Transverse colon (tissue), 4 donors: ENCODE data around the gene OR10A4. TPM values are rescaled to one million over a fixed set of nuclear protein-coding genes. Genes with fewer than 3 reads are reported as not detected.
A peak's percentile ranks its signal among the peaks of the same experiment; 100 is the strongest.

ENCODE experiments used
- DNase-seq: peaks from one replicate; pipeline ENCODE4 v3.0.0-alpha.2; 2019
- H3K27ac ChIP-seq, 4 donors: fragments of 200-600 bp; sonication (generic); 2 replicates each; pipeline ENCODE4 v1.5.1; 2016 to 2018; ENCODE audit warnings: inconsistent platforms in 4 of 4
- H3K27me3 ChIP-seq: fragments of 200-600 bp; sonication (generic); 2 replicates; pipeline ENCODE4 v1.5.1; 2017; ENCODE audit warnings: inconsistent platforms
- H3K36me3 ChIP-seq, 4 donors: fragments of 200-600 bp; sonication (generic); 2 replicates each; pipeline ENCODE4 v1.5.1; 2017 to 2019; ENCODE audit warnings: inconsistent platforms in 4 of 4
- H3K4me1 ChIP-seq, 4 donors: fragments of 200-600 bp; sonication (generic); 2 replicates each; pipeline ENCODE4 v1.5.1; 2017 to 2020; ENCODE audit warnings: inconsistent platforms in 4 of 4
- H3K4me3 ChIP-seq, 4 donors: fragments of 200-600 bp; sonication (generic); 1 replicate in 1 of 4; 2 replicates in 3 of 4; pipeline versions ENCODE4 v1.5.1 to v1.6.1; 2017 to 2019; ENCODE audit warnings: inconsistent platforms in 4 of 4
- H3K9me3 ChIP-seq, 2 donors: fragments of 200-600 bp; sonication (generic); 2 replicates each; pipeline ENCODE4 v1.5.1; 2017 to 2019; ENCODE audit warnings: inconsistent platforms in 2 of 2
- CTCF ChIP-seq, 5 experiments: fragments of 200-600 bp in 3 of 5; fragments of 450-650 bp in 2 of 5; sonication (generic) in 3 of 5; IDR thresholded peaks; 1 replicate in 2 of 5; 2 replicates in 3 of 5; pipeline ENCODE4 v1.5.1; 2016 to 2017; ENCODE audit warnings: antibody characterized with exemption in 5 of 5, inconsistent platforms in 3 of 5, mild to moderate bottlenecking in 2 of 5, moderate library complexity in 1 of 5
- EP300 ChIP-seq: sonication (generic); formaldehyde crosslinking; IDR thresholded peaks from one replicate; pipeline ENCODE4 v1.6.1; 2017; ENCODE audit warnings: antibody characterized with exemption, low read depth
- POLR2A ChIP-seq: fragments of 450-650 bp; IDR thresholded peaks from one replicate; pipeline ENCODE4 v1.6.1; 2016; ENCODE audit warnings: antibody characterized with exemption, mild to moderate bottlenecking, moderate library complexity
- POLR2AphosphoS5 ChIP-seq, 3 donors: sonication (generic); formaldehyde crosslinking; IDR thresholded peaks; one replicate each; pipeline ENCODE4 v1.6.1; 2016; ENCODE audit warnings: antibody characterized with exemption in 3 of 3
- WGBS, 2 donors: methylation state at CpG; one replicate each; pipeline ENCODE4 v1.1.5; 2018; ENCODE audit warnings: low coverage in 1 of 2; 5-methylcytosine and 5-hydroxymethylcytosine counted together
- in situ Hi-C, 4 donors: fragments of 200-750 bp; cut with MboI; loops; one replicate each; pipeline versions ENCODE4 v1.15.0 to v1.15.1; 2017; ENCODE audit warnings: low sequenced_read_pairs in 3 of 4, low pct_ligation_motif_present in 1 of 4, low pct_unique_long_range_greater_than_20kb in 1 of 4
- intact Hi-C: fragments of 100-400 bp; cut with DNase I; formaldehyde crosslinking; loops from one replicate; pipeline ENCODE4 v1.15.1; 2023; ENCODE audit warnings: low total_unique reads
- total RNA-seq, 4 donors: library from RNA; depleted of rRNA; stranded (reverse); fragments of >200 nt; gene quantifications; one replicate each; pipeline ENCODE4 v1.1.0, GENCODE V29; 2016

The OR10A4 gene
- total RNA-seq, 4 donors from 2014 or later: not detected

- no peaks in the 10 kb centered on the region for H3K27me3 ChIP-seq
- in situ Hi-C loops: no loop called here
- H3K27ac ChIP-seq: no peak overlapping the region
- 73 to 75% methylated on average over 1 of the region's 1 CpG for WGBS, 2 donors
- no peaks in the 10 kb centered on the region for H3K36me3 ChIP-seq
- no peak for DNase-seq
- no peaks in the 10 kb centered on the region for H3K4me1 ChIP-seq
- intact Hi-C loops: no loop called here
- H3K4me3 ChIP-seq: no peak overlapping the region
- TF ChIP-seq EP300 (no peak), CTCF (IDR thresholded peaks at IDR 0.05) (no peak), POLR2AphosphoS5 (IDR thresholded peaks at IDR 0.05) (no peak), POLR2A (no peak)
- H3K9me3 ChIP-seq: no peaks in the 10 kb centered on the region
Measured at GRCh38 chr11:6864438-6864837, 12.0 kb upstream of the OR10A4 start.

- no peaks in the 10 kb centered on the region for H3K9me3 ChIP-seq
- TF ChIP-seq POLR2A: no peak
- TF ChIP-seq EP300: no peak
- TF ChIP-seq POLR2AphosphoS5 (IDR thresholded peaks at IDR 0.05): no peak
- TF ChIP-seq CTCF (IDR thresholded peaks at IDR 0.05): no peak
- no peak overlapping the region for H3K27ac ChIP-seq
- no peaks in the 10 kb centered on the region for H3K27me3 ChIP-seq
- intact Hi-C loops: no loop called here
- no peaks in the 10 kb centered on the region for H3K36me3 ChIP-seq
- 88 to 100% methylated on average over 1 of the region's 1 CpG for WGBS, 2 donors
- in situ Hi-C loops: no loop called here
- no peaks in the 10 kb centered on the region for H3K4me1 ChIP-seq
- H3K4me3 ChIP-seq: no peak overlapping the region
- no peak for DNase-seq
Measured at GRCh38 chr11:6871278-6871677, 5.1 kb upstream of the OR10A4 start.

GRCh38 chr11:6875761-6876160 is 664 bp upstream of the OR10A4 start:
- Histone ChIP-seq H3K4me3 (no peak overlapping the region), H3K36me3 (no peaks in the 10 kb centered on the region), H3K4me1 (no peaks in the 10 kb centered on the region), H3K27me3 (no peaks in the 10 kb centered on the region), H3K9me3 (no peaks in the 10 kb centered on the region), H3K27ac (no peak overlapping the region)
- intact Hi-C loops (no loop called here), in situ Hi-C loops (no loop called here)
- DNase-seq: no peak
- TF ChIP-seq POLR2AphosphoS5 (IDR thresholded peaks at IDR 0.05): no peak
- TF ChIP-seq CTCF (IDR thresholded peaks at IDR 0.05): no peak
- no peak for TF ChIP-seq EP300
- no peak for TF ChIP-seq POLR2A
- WGBS, 2 donors: 86 to 91% methylated on average over 1 to 2 of the region's 2 CpGs

GRCh38 chr11:6876914-6877313 is 489 bp downstream of the OR10A4 start:
- no peaks in the 10 kb centered on the region for H3K27me3 ChIP-seq
- in situ Hi-C loops: no loop called here
- H3K27ac ChIP-seq: no peak overlapping the region
- intact Hi-C loops: no loop called here
- WGBS, 2 donors: 80 to 96% methylated on average over 1 to 3 of the region's 3 CpGs
- no peaks in the 10 kb centered on the region for H3K36me3 ChIP-seq
- no peaks in the 10 kb centered on the region for H3K9me3 ChIP-seq
- H3K4me1 ChIP-seq: no peaks in the 10 kb centered on the region
- TF ChIP-seq EP300: no peak
- no peak for TF ChIP-seq POLR2AphosphoS5 (IDR thresholded peaks at IDR 0.05)
- no peak for TF ChIP-seq POLR2A
- no peak for TF ChIP-seq CTCF (IDR thresholded peaks at IDR 0.05)
- peak; percentile 12 for DNase-seq
- no peak overlapping the region for H3K4me3 ChIP-seq
